Psoas muscle (tissue), 8 donors: ENCODE data around the gene ATP13A5. TPM values are rescaled to one million over a fixed set of nuclear protein-coding genes. Genes with fewer than 3 reads are reported as not detected.

Experiments
- ATAC-seq, 4 donors: fragments of 200-7000 bp; cut with Tn5 transposase; one replicate each; pipeline ENCODE4 v1.9.1; 2020; ENCODE audit warnings: moderate library complexity in 3 of 4, mild to moderate bottlenecking in 2 of 4
- DNase-seq, 2 donors: peaks; one replicate each; pipeline ENCODE4 v3.0.0-alpha.2; 2020
- H3K27ac ChIP-seq: fragments of 200-600 bp; one replicate; pipeline ENCODE4 v1.8.0; 2022
- H3K27me3 ChIP-seq, 3 donors: fragments of 200-600 bp in 1 of 3; one replicate each; pipeline versions ENCODE4 v1.6.1 to v1.8.0; 2013 to 2022; ENCODE audit warnings: low read length in 2 of 3, mild to moderate bottlenecking in 2 of 3, moderate library complexity in 1 of 3; ENCODE audit not compliant: insufficient read depth in 3 of 3
- H3K36me3 ChIP-seq, 2 donors: fragments of 200-600 bp in 1 of 2; one replicate each; pipeline versions ENCODE4 v1.6.1 to v1.8.0; 2013 to 2022; ENCODE audit warnings: low read depth in 1 of 2, mild to moderate bottlenecking in 1 of 2, moderate library complexity in 1 of 2; ENCODE audit not compliant: insufficient read depth in 1 of 2
- H3K4me1 ChIP-seq: fragments of 200-600 bp; one replicate; pipeline ENCODE4 v1.8.0; 2022
- H3K4me3 ChIP-seq: fragments of 200-600 bp; one replicate; pipeline ENCODE4 v1.8.0; 2022; ENCODE audit warnings: mild to moderate bottlenecking
- H3K9me3 ChIP-seq: fragments of 200-600 bp; one replicate; pipeline ENCODE4 v1.8.0; 2022
- CTCF ChIP-seq: fragments of 200-600 bp; IDR thresholded peaks from one replicate; pipeline ENCODE4 v1.8.0; 2022; ENCODE audit warnings: antibody characterized with exemption
- WGBS, 3 donors: extraction: QIAGEN DNeasy Blood & Tissue Kit; methylation state at CpG; one replicate each; pipeline versions ENCODE4 v1.1.6 to v1.1.7; 2013; 5-methylcytosine and 5-hydroxymethylcytosine counted together
- intact Hi-C, 2 donors: fragments of 100-400 bp; cut with DNase I; formaldehyde crosslinking; loops; one replicate each; pipeline versions ENCODE4 v1.11.0 to v1.14.2; 2022
- polyA plus RNA-seq, 3 donors: library from polyadenylated mRNA; stranded (reverse); fragments of 200-250 nt; gene quantifications; one replicate each; pipeline ENCODE4 v1.2.3, GENCODE V29; 2013
- total RNA-seq, 4 donors: library from RNA; stranded (reverse); fragmentation: NEBNext Ultra II Directional in 2 of 4; extraction: Animal tissue kit (Norgen Biotek cat#: 25700) in 2 of 4; gene quantifications; one replicate each; pipeline versions ENCODE4 v1.2.1 to v1.2.4, GENCODE V29; 2021 to 2023
- donor health status: healthy with polysubstance abuse.
- donor health status: DM: no; HTN: no; CAD: no; lungs with moderate emphysema.
- donor health status: Bipolar disorder and iron deficiency.
- donor health status: healthy.
- donor health status: DM: yes; HTN: yes; CAD: no.
- donor health status: DM: no; HTN: no; CAD: no.
- donor health status: DM: no; HTN: no; CAD: no.
- donor health status: DM: yes; HTN: yes; CAD: no.

ATP13A5 gene
- total and polyA plus RNA-seq, 7 donors = 0.07 TPM; not detected in 6

DNA sequence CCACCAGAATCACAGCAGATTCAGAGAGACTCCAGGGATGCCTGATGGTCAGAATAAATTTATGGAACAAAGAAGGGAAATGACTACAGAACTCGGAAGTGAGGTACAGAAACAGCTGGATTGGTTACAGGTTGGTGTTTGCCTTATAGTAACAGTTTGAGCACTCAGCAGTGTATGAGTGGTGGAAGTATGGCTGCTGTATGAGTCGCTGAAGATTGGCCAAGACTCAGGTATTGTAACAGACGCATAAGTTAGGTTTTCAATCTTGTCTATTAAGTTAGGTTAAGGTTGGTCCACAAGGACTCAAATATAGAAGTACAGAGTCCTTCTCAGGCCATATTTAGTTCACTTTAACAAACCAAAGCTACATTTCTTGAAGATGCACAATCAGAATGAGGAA is 33.1 kb downstream of the ATP13A5 start:
- no peak for DNase-seq
- H3K27ac ChIP-seq = no peak overlapping the region
- peaks cover 0 to 2% (median 0%) of the 10 kb centered on the region in 3 donors for H3K27me3 ChIP-seq
- H3K9me3 ChIP-seq = no peaks in the 10 kb centered on the region
- H3K36me3 ChIP-seq = no peaks in the 10 kb centered on the region
- intact Hi-C loops = no loop called here
- H3K4me1 ChIP-seq = no peaks in the 10 kb centered on the region
- 73 to 80% (median 80%) methylated on average over 3 of the region's 3 CpGs for WGBS, 3 donors
- no peak for ATAC-seq
- H3K4me3 ChIP-seq = no peak overlapping the region
- TF ChIP-seq CTCF = no peak

- H3K27ac ChIP-seq = no peak overlapping the region
- no peak for TF ChIP-seq CTCF
- peaks cover 0 to 2% (median 0%) of the 10 kb centered on the region in 3 donors for H3K27me3 ChIP-seq
- H3K4me1 ChIP-seq = no peaks in the 10 kb centered on the region
- no peaks in the 10 kb centered on the region for H3K36me3 ChIP-seq
- no peak for DNase-seq
- H3K4me3 ChIP-seq = no peak overlapping the region
- 47 to 55% (median 52%) methylated on average over 3 of the region's 3 CpGs for WGBS, 3 donors
- H3K9me3 ChIP-seq = no peaks in the 10 kb centered on the region
- ATAC-seq = no peak
- intact Hi-C loops = no loop called here
Measured at GRCh38 chr3:193344486-193344885, 34.1 kb downstream of the ATP13A5 start.

GRCh38 chr3:193343726-193344222 is 34.8 kb downstream of the ATP13A5 start:
- DNase-seq (no peak), ATAC-seq (no peak)
- no peak overlapping the region for H3K27ac ChIP-seq
- WGBS, 3 donors = 89 to 92% (median 92%) methylated on average over 4 of the region's 4 CpGs
- no peak overlapping the region for H3K4me3 ChIP-seq
- no peak for TF ChIP-seq CTCF
- H3K36me3 ChIP-seq = no peaks in the 10 kb centered on the region
- peaks cover 0 to 2% (median 0%) of the 10 kb centered on the region in 3 donors for H3K27me3 ChIP-seq
- intact Hi-C loops = no loop called here
- H3K9me3 ChIP-seq = no peaks in the 10 kb centered on the region
- no peaks in the 10 kb centered on the region for H3K4me1 ChIP-seq

DNA sequence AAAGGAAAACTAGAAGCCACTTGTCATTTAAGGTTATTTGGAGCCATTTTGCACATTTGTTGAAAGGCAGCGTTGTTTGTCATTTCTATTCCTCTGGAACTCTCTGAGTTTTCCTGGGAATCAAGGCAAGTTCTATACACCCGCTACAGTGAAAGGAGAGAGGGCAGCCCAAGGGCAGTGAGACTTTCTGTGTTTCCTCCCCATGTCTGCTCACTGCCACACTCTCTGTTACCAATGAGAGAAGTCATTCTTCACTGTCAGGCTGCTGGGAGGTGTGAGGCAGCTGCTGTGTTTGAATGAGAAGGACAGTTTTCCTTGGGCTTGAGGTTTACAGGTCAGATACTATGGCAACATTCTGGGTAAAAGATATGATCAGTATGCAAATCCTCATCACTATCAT is 36.0 kb downstream of the ATP13A5 start:
- WGBS, 3 donors = 62 to 67% (median 67%) methylated on average over 2 of the region's 2 CpGs

More for the DNA sequence above, 36.0 kb downstream of the ATP13A5 start:
- no peaks in the 10 kb centered on the region for H3K36me3 ChIP-seq
- DNase-seq (no peak), ATAC-seq (no peak)
- H3K4me1 ChIP-seq = no peaks in the 10 kb centered on the region
- peaks cover 0 to under 1% (median 0%) of the 10 kb centered on the region in 3 donors for H3K27me3 ChIP-seq
- H3K9me3 ChIP-seq = no peaks in the 10 kb centered on the region
- no peak overlapping the region for H3K27ac ChIP-seq
- H3K4me3 ChIP-seq = no peak overlapping the region
- no peak for TF ChIP-seq CTCF
- intact Hi-C loops = no loop called here
